GM12873 (cell line): ENCODE results near the gene PRAMEF6.
"Not testable (repeated sequence)": the region's sequence is repeated elsewhere in the genome, so short reads cannot be mapped to it uniquely, and the experiment has no call there.

Source experiments
- CTCF ChIP-seq: IDR thresholded peaks from 2 replicates; pipeline ENCODE4 v1.5.1; 2012; ENCODE audit warnings: low read depth, mild to moderate bottlenecking, moderate library complexity, low read length, control low read depth; ENCODE audit not compliant: insufficient read depth; ENCODE audit errors: missing control alignments

The PRAMEF6 gene

GRCh38 chr1:12947480-12947879, at the start of gene PRAMEF6:
Gene PRAMEF6, minus strand, starts transcription at chr1:12947580. Its CDS starts 5,062 bp downstream, at chr1:12942518.
- not testable (repeated sequence) for TF ChIP-seq CTCF

- TF ChIP-seq CTCF, result peak; percentile 10
Observed at GRCh38 chr1:12924368-12924767, 23.0 kb downstream of the PRAMEF6 start.

GRCh38 chr1:12916310-12916709, 31.1 kb downstream of the PRAMEF6 start, which contains the start of gene PRAMEF7:
Gene PRAMEF7, plus strand, starts transcription at chr1:12916610. Its CDS starts 1,083 bp downstream, at chr1:12917693.
- TF ChIP-seq CTCF, result not testable (repeated sequence)

- TF ChIP-seq CTCF, result not testable (repeated sequence)
Observed at GRCh38 chr1:12898170-12898569, 49.2 kb downstream of the PRAMEF6 start, which contains the start of gene PRAMEF10. Gene PRAMEF10, minus strand, starts transcription at chr1:12898270. Its CDS starts 2,423 bp downstream, at chr1:12895847.
